Upper lobe of right lung (tissue), 1 donor: ENCODE measurements around the gene SMAD1. TPM values are rescaled to one million over a fixed set of nuclear protein-coding genes. Genes with fewer than 3 reads are reported as not detected.

Experiments used
- ATAC-seq: fragments of 200-7000 bp; cut with Tn5 transposase; one replicate; pipeline ENCODE4 v1.9.1; 2020; ENCODE audit warnings: mild to moderate bottlenecking, moderate library complexity
- DNase-seq: peaks from one replicate; pipeline ENCODE4 v3.0.0-alpha.2; 2020
- H3K27ac ChIP-seq: fragments of 200-600 bp; one replicate; pipeline ENCODE4 v1.8.0; 2022
- H3K27me3 ChIP-seq: fragments of 200-600 bp; one replicate; pipeline ENCODE4 v1.8.0; 2022; ENCODE audit warnings: mild to moderate bottlenecking
- H3K36me3 ChIP-seq: fragments of 200-600 bp; one replicate; pipeline ENCODE4 v1.8.0; 2022
- H3K4me1 ChIP-seq: fragments of 200-600 bp; one replicate; pipeline ENCODE4 v1.8.0; 2022
- H3K4me3 ChIP-seq: fragments of 200-600 bp; one replicate; pipeline ENCODE4 v1.8.0; 2022; ENCODE audit warnings: mild to moderate bottlenecking
- H3K9me3 ChIP-seq: fragments of 200-600 bp; one replicate; pipeline ENCODE4 v1.8.0; 2022
- CTCF ChIP-seq: fragments of 200-600 bp; IDR thresholded peaks from one replicate; pipeline ENCODE4 v1.8.0; 2022; ENCODE audit warnings: antibody characterized with exemption
- intact Hi-C: fragments of 100-400 bp; cut with DNase I; formaldehyde crosslinking; loops from one replicate; pipeline ENCODE4 v1.11.0; 2022
- total RNA-seq: library from RNA; stranded (reverse); fragmentation: NEBNext Ultra II Directional; extraction: Animal tissue kit (Norgen Biotek cat#: 25700); gene quantifications from one replicate; pipeline ENCODE4 v1.2.1, GENCODE V29; 2021
- donor health status: DM: no; HTN: yes; CAD: no; lungs with severe emphysema.

SMAD1 gene
- total RNA-seq, 1 donor from 2014 or later: 23.9 TPM

- intact Hi-C loops: no loop called here
- ATAC-seq (no peak), DNase-seq (no peak)
- H3K27ac ChIP-seq: no peak overlapping the region
- H3K4me3 ChIP-seq: no peak overlapping the region
- peaks cover 10% of the 10 kb centered on the region for H3K9me3 ChIP-seq
- peaks cover 11% of the 10 kb centered on the region for H3K4me1 ChIP-seq
- no peaks in the 10 kb centered on the region for H3K36me3 ChIP-seq
- no peaks in the 10 kb centered on the region for H3K27me3 ChIP-seq
- TF ChIP-seq CTCF: no peak
Measured at GRCh38 chr4:145511913-145512522, 30.4 kb downstream of the SMAD1 start.

GRCh38 chr4:145513020-145513621 lies 31.5 kb downstream of the SMAD1 start:
- H3K36me3 ChIP-seq: no peaks in the 10 kb centered on the region
- peaks cover 10% of the 10 kb centered on the region for H3K9me3 ChIP-seq
- H3K27me3 ChIP-seq: no peaks in the 10 kb centered on the region
- TF ChIP-seq CTCF: no peak
- intact Hi-C loops: no loop called here
- no peak overlapping the region for H3K27ac ChIP-seq
- no peak for ATAC-seq
- no peak overlapping the region for H3K4me3 ChIP-seq
- no peak for DNase-seq
- H3K4me1 ChIP-seq: peaks cover under 1% of the 10 kb centered on the region

- Histone ChIP-seq H3K27me3 (no peaks in the 10 kb centered on the region), H3K4me3 (no peak overlapping the region), H3K27ac (no peak overlapping the region), H3K36me3 (no peaks in the 10 kb centered on the region), H3K4me1 (no peaks in the 10 kb centered on the region), H3K9me3 (no peaks in the 10 kb centered on the region)
- TF ChIP-seq CTCF: no peak
- intact Hi-C loops: no loop called here
- DNase-seq (no peak), ATAC-seq (no peak)
Measured at GRCh38 chr4:145520172-145520571, 38.5 kb downstream of the SMAD1 start.

GRCh38 chr4:145521282-145521681 lies 39.6 kb downstream of the SMAD1 start:
- no peak for DNase-seq
- Histone ChIP-seq H3K27me3 (no peaks in the 10 kb centered on the region), H3K9me3 (no peaks in the 10 kb centered on the region), H3K36me3 (no peaks in the 10 kb centered on the region), H3K4me1 (no peaks in the 10 kb centered on the region), H3K27ac (no peak overlapping the region), H3K4me3 (no peak overlapping the region)
- ATAC-seq: no peak
- no peak for TF ChIP-seq CTCF
- intact Hi-C loops: no loop called here

GRCh38 chr4:145523117-145523516 lies 41.5 kb downstream of the SMAD1 start:
- Histone ChIP-seq H3K4me3 (no peak overlapping the region), H3K9me3 (no peaks in the 10 kb centered on the region), H3K4me1 (no peaks in the 10 kb centered on the region), H3K27ac (no peak overlapping the region), H3K36me3 (no peaks in the 10 kb centered on the region), H3K27me3 (no peaks in the 10 kb centered on the region)
- intact Hi-C loops: no loop called here
- DNase-seq: no peak
- TF ChIP-seq CTCF: no peak
- ATAC-seq: no peak
